SU-DHL-6 (cell line): ENCODE measurements around the gene EHD4.

Experiments
- CTCF ChIP-seq: fragments of 200-600 bp; sonication (generic); IDR thresholded peaks from one replicate; pipeline ENCODE4 v1.5.1; 2017; ENCODE audit warnings: antibody characterized with exemption, mild to moderate bottlenecking, low read length, moderate library complexity; ENCODE audit not compliant: insufficient read depth, poor library complexity, severe bottlenecking
- EZH2phosphoT487 ChIP-seq: fragments of 200-600 bp; sonication (generic), shearing (Covaris generic); conservative IDR thresholded peaks from 2 replicates; pipeline ENCODE4 v1.6.1; 2018; ENCODE audit warnings: mild to moderate bottlenecking, antibody characterized with exemption, low read length, moderate library complexity, mixed read lengths

GRCh38 chr15:41906608-41907007 lies 65.7 kb downstream of the EHD4 start:
- no peak for TF ChIP-seq CTCF
- TF ChIP-seq EZH2phosphoT487: no peak
